Left lobe of liver (tissue), 2 donors: Measurements from ENCODE around the gene ECHS1. TPM values are rescaled to one million over a fixed set of nuclear protein-coding genes. Genes with fewer than 3 reads are reported as not detected.
"Not testable (repeated sequence)": the region's sequence is repeated elsewhere in the genome, so short reads cannot be mapped to it uniquely, and the experiment has no call there.

Experiments used
- ATAC-seq: fragments of 200-7000 bp; cut with Tn5 transposase; one replicate; pipeline ENCODE4 v1.9.1; 2020; ENCODE audit warnings: mild to moderate bottlenecking, moderate library complexity
- DNase-seq: peaks from one replicate; pipeline ENCODE4 v3.0.0-alpha.2; 2020; ENCODE audit warnings: low spot score
- total RNA-seq: library from RNA; stranded (reverse); gene quantifications from one replicate; pipeline ENCODE4 v1.2.1, GENCODE V29; 2021
- donor health status: DM: no; HTN: no; CAD: no; lungs with moderate emphysema.
- donor health status: DM: no; HTN: yes; CAD: no.

The ECHS1 gene
- total RNA-seq, 1 donor from 2014 or later: 764 TPM

- no peak for ATAC-seq
Measured at GRCh38 chr10:133379801-133380666, 6.9 kb upstream of the ECHS1 start.

GRCh38 chr10:133379152-133379800 lies 6.1 kb upstream of the ECHS1 start, which contains the start of gene PAOX:
PAOX (plus strand) TSS chr10:133379262; CDS start chr10:133379317, 55 bp downstream.
- ATAC-seq (peak; percentile 65), DNase-seq (peak; percentile 76)

More at GRCh38 chr10:133379801-133380666, 6.9 kb upstream of the ECHS1 start:
- DNase-seq: no peak

GRCh38 chr10:133378251-133379096 lies 5.3 kb upstream of the ECHS1 start:
- DNase-seq (peak; percentile 88), ATAC-seq (peak; percentile 82)

GRCh38 chr10:133377818-133378250 lies 4.7 kb upstream of the ECHS1 start:
- DNase-seq (no peak), ATAC-seq (no peak)

- DNase-seq (no peak), ATAC-seq (no peak)
Measured at GRCh38 chr10:133377025-133377817, 4.1 kb upstream of the ECHS1 start.

GRCh38 chr10:133376183-133376582 lies 3.0 kb upstream of the ECHS1 start:
- DNase-seq, ATAC-seq: not testable (repeated sequence)

GRCh38 chr10:133375357-133376115 lies 2.4 kb upstream of the ECHS1 start:
- ATAC-seq (no peak), DNase-seq (no peak)

- peak; percentile 47 for ATAC-seq
- DNase-seq: peak; percentile 76
Measured at GRCh38 chr10:133372507-133372906, 647 bp downstream of the ECHS1 start.

- no peak for ATAC-seq
- no peak for DNase-seq
Measured at GRCh38 chr10:133370030-133370786, 2.9 kb downstream of the ECHS1 start.

GRCh38 chr10:133368153-133368552 lies 5.0 kb downstream of the ECHS1 start:
- ATAC-seq: no peak
- DNase-seq: no peak

GRCh38 chr10:133367461-133367860 lies 5.7 kb downstream of the ECHS1 start:
- ATAC-seq, DNase-seq: not testable (repeated sequence)

- ATAC-seq (no peak), DNase-seq (no peak)
Measured at GRCh38 chr10:133366751-133367150, 6.4 kb downstream of the ECHS1 start.

- ATAC-seq (peak; percentile 9), DNase-seq (no peak)
Measured at GRCh38 chr10:133366130-133366478, 7.0 kb downstream of the ECHS1 start.

- ATAC-seq (peak; percentile 27), DNase-seq (no peak)
Measured at GRCh38 chr10:133365461-133366129, 7.6 kb downstream of the ECHS1 start.

GRCh38 chr10:133364645-133365431 lies 8.3 kb downstream of the ECHS1 start:
- no peak for DNase-seq
- ATAC-seq: peak; percentile 2

GRCh38 chr10:133362846-133363245 lies 10.3 kb downstream of the ECHS1 start:
- no peak for DNase-seq
- ATAC-seq: no peak

- DNase-seq (no peak), ATAC-seq (no peak)
Measured at GRCh38 chr10:133361773-133362441, 11.2 kb downstream of the ECHS1 start.
